Germinal center (tissue), 1 donor: ENCODE measurements around the gene TELO2.

ENCODE experiments used
- DNase-seq: peaks from one replicate; pipeline ENCODE4 v3.0.0; 2012; ENCODE audit warnings: mixed read lengths, low spot score

The TELO2 gene

GRCh38 chr16:1498899-1499676, 5.9 kb downstream of the TELO2 start:
- no peak for DNase-seq

GRCh38 chr16:1499756-1500464, 6.8 kb downstream of the TELO2 start:
- DNase-seq: no peak

GRCh38 chr16:1500465-1501150, 7.4 kb downstream of the TELO2 start:
- DNase-seq: no peak

- DNase-seq: no peak
Measured at GRCh38 chr16:1501630-1502029, 8.5 kb downstream of the TELO2 start.

GRCh38 chr16:1502092-1503004, 9.2 kb downstream of the TELO2 start:
- DNase-seq: no peak

- no peak for DNase-seq
Measured at GRCh38 chr16:1503110-1503955, 10.2 kb downstream of the TELO2 start.

- no peak for DNase-seq
Measured at GRCh38 chr16:1505073-1505844, 12.1 kb downstream of the TELO2 start.

- no peak for DNase-seq
Measured at GRCh38 chr16:1505912-1506311, 12.8 kb downstream of the TELO2 start.

- no peak for DNase-seq
Measured at GRCh38 chr16:1506494-1507213, 13.5 kb downstream of the TELO2 start.

GRCh38 chr16:1508494-1509187, 15.5 kb downstream of the TELO2 start:
- no peak for DNase-seq

- DNase-seq: no peak
Measured at GRCh38 chr16:1509307-1510221, 16.4 kb downstream of the TELO2 start.

GRCh38 chr16:1510272-1510671, 17.1 kb downstream of the TELO2 start:
- DNase-seq: no peak

- DNase-seq: no peak
Measured at GRCh38 chr16:1510941-1511351, 17.8 kb downstream of the TELO2 start.

GRCh38 chr16:1511662-1512569, 18.8 kb downstream of the TELO2 start:
- DNase-seq: no peak

- DNase-seq: no peak
Measured at GRCh38 chr16:1512774-1513173, 19.6 kb downstream of the TELO2 start.

- no peak for DNase-seq
Measured at GRCh38 chr16:1514507-1514906, 21.3 kb downstream of the TELO2 start.
